Epidermal melanocyte (primary cell): ENCODE data around the gene TMCC3.
A peak's percentile ranks its signal among the peaks of the same experiment; 100 is the strongest.
"Not testable (repeated sequence)": the region's sequence is repeated elsewhere in the genome, so short reads cannot be mapped to it uniquely, and the experiment has no call there.

Source experiments
- DNase-seq: peaks from one replicate; pipeline ENCODE4 v3.0.0; 2011; ENCODE audit warnings: low spot score; ENCODE audit not compliant: insufficient read length

The TMCC3 gene, protein sequence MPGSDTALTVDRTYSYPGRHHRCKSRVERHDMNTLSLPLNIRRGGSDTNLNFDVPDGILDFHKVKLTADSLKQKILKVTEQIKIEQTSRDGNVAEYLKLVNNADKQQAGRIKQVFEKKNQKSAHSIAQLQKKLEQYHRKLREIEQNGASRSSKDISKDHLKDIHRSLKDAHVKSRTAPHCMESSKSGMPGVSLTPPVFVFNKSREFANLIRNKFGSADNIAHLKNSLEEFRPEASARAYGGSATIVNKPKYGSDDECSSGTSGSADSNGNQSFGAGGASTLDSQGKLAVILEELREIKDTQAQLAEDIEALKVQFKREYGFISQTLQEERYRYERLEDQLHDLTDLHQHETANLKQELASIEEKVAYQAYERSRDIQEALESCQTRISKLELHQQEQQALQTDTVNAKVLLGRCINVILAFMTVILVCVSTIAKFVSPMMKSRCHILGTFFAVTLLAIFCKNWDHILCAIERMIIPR

GRCh38 chr12:94650143-94651056, at the start of gene TMCC3:
TSS of gene TMCC3 (minus strand) at chr12:94650557. CDS start at chr12:94650430, 127 bp downstream.
- peak; percentile 45 for DNase-seq

- no peak for DNase-seq
Measured at GRCh38 chr12:94699801-94700200, 49.4 kb upstream of the TMCC3 start.

- DNase-seq: no peak
Measured at GRCh38 chr12:94698578-94698977, 48.2 kb upstream of the TMCC3 start.

DNA sequence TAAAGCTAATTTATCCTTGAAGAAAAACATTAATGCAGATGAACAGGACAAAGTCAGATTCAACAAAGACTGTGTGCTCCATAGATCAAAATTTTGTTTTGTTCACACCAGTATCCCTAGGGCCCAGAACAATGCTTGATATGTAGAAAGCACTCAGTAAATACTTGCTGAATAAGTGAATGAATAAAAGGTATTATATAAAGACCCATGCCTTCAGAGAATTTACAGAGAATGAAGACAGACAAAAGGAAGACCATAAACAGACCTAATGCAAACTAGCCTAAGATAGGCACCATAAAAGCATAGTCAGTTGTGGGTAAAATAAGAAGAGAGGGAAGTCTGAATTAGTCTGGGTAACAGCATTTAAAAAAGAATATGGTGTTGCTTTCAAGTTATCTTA, 47.3 kb upstream of the TMCC3 start:
- no peak for DNase-seq

GRCh38 chr12:94694732-94695131, 44.4 kb upstream of the TMCC3 start:
- DNase-seq: no peak

- not testable (repeated sequence) for DNase-seq
Measured at GRCh38 chr12:94692826-94693225, 42.5 kb upstream of the TMCC3 start.

DNA sequence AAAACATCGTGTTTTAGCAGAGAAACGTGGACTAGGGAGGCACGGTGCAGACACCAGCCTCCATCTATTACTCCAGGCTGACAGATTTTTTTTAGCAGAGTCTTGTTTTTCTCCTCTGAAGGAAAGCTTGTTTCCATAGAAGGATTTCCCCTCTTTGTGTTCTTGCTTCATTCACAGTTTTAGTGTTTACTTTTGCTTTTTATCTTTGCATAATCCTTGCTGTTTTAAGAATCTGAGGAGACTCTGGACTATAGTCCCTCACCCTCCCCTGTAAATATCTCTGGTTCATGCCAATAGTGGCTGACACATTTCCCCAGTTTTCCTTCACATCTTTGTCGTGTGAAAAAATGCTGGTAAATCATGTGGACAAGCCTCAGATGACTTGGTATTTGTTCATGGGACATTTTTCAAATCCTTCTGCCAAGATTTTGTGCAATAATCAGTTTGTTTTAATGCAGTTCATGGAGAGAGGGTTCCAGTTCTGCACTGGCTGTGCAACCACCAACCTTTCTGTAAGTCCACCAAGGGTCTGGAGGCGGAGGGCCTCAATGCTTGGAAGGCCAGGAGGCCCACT, 39.9 kb upstream of the TMCC3 start:
- DNase-seq: no peak

DNA sequence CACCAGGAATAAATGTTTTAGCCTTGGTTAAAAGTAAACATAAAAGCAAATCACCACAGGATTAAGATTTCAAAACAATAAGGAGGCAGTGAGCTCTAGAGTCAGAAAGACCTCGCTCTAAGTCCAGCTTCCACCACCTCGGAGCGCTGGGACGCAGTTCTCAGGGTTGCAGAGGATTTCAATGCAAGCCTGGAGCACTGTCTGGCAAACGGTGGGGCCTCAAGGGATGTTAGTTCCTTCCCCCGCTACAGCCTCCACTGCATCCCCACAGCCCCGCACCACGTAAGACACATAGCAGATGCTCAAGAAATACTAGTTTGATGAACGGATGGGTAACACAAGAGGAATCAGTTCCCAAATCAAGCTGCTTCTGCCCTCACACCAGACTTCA, 39.3 kb upstream of the TMCC3 start:
- DNase-seq: no peak

DNA sequence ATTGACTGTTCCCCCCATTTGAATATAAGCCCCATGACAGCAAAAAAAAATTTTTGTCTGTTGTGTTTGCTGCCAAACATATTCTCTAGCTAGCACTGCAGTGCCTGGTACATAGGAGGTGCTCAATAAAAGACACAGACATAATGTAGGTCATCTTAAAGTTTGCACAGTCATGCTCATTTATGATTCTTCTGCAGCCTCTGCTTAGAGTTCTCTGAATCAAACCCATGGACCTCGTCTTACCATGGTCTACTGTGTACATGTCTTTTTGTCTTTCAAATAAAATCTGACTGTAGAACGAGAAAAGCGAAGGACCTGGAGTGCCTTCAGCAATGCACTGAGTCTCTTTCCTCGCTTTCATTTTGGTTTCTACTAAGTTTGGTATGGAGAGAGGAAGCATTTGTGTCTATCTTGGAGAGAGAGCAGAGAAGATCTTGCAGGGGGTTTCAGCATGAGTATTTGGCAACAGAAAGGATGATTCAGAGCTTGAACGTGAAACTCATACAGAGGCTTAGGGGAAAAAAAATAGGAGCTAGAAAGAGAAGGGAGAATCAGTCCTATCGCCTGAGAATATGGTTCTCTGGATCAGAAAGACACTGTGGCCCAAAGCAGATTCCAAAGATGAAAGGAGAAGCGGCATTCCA, 38.8 kb upstream of the TMCC3 start:
- DNase-seq: no peak

DNA sequence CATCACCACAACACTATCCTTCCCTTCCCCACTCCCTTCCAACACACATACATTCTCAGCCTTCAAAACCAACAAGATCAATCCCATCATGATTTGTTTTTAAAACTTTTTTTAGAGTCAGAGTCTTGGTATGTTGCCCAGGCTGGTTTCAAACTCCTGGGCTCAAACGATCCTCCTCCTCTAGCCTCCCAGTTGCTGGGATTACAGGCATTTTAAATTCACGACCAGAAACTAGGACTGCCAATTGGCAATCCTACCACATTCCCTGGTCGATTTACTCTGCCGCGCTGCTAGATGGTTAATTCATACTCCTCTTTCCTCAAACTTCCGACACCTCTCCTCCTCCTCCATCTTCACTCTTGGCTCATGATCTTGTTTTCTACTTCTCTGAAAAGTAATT, 37.5 kb upstream of the TMCC3 start:
- DNase-seq: no peak

- no peak for DNase-seq
Measured at GRCh38 chr12:94686834-94687628, 36.7 kb upstream of the TMCC3 start.

GRCh38 chr12:94684416-94685142, 34.2 kb upstream of the TMCC3 start:
- no peak for DNase-seq

- DNase-seq: no peak
Measured at GRCh38 chr12:94679554-94680195, 29.3 kb upstream of the TMCC3 start.

GRCh38 chr12:94678849-94679248, 28.5 kb upstream of the TMCC3 start:
- no peak for DNase-seq

DNA sequence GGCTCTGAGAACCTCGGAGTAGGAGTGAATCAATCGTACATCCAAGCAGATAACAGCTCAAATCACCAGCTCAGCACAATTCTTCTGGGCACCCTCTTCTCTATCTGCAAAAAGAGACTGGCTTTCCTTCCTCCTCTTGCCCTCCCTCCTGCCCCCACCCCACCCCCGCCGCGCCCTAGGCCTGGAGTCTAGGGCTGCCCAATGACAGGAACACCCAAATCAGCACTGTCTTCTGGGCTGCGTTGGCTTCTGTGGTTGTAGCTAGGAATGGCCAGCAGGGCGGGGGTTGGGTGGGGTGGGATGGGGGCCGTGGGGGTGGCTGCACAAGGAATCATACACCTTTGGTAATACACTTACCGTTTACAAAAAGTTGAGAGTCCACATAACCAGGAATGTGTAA, 28.0 kb upstream of the TMCC3 start:
- DNase-seq: no peak

- no peak for DNase-seq
Measured at GRCh38 chr12:94677778-94678177, 27.4 kb upstream of the TMCC3 start.

DNA sequence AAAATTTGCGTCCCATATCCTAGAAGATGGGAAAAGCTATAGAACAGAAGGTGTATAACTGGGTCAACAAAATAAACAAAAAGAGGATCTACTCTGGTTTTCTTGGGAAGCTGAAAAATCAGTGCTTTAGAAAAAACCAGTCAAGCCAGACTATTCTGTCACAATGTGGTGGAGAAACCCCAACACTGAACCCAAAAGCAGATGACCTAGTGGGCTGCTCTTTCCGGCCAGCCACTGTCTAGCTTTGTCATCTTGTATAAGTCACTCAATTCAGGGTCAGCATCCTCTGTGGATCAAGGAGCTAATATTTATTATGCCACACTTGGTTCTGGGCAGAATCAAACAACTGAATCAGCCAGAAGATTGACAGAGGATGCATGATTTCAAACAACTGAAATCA, 26.6 kb upstream of the TMCC3 start:
- no peak for DNase-seq

- no peak for DNase-seq
Measured at GRCh38 chr12:94676031-94676641, 25.8 kb upstream of the TMCC3 start.

DNA sequence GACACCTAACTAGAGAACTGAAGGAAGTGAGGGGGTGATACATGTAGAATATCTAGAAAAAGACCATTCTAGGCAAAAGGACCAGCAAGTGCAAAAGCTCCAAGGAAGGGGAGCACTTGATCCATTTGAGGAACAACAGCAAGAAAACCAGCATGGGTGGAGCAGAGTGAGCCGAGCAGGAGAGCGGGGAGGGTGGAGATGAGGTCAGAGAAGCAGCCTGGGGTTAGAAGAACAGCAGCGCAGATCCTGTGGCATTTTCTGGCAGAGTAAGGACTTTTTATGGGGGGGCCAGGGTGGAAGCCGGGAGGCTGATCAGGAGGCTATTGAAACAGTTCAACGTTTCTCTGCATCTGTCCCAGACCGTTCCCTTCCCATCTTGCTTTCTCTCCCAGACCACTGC, 24.5 kb upstream of the TMCC3 start:
- DNase-seq: no peak
